ENCODE results near the gene NBAS.

DNA sequence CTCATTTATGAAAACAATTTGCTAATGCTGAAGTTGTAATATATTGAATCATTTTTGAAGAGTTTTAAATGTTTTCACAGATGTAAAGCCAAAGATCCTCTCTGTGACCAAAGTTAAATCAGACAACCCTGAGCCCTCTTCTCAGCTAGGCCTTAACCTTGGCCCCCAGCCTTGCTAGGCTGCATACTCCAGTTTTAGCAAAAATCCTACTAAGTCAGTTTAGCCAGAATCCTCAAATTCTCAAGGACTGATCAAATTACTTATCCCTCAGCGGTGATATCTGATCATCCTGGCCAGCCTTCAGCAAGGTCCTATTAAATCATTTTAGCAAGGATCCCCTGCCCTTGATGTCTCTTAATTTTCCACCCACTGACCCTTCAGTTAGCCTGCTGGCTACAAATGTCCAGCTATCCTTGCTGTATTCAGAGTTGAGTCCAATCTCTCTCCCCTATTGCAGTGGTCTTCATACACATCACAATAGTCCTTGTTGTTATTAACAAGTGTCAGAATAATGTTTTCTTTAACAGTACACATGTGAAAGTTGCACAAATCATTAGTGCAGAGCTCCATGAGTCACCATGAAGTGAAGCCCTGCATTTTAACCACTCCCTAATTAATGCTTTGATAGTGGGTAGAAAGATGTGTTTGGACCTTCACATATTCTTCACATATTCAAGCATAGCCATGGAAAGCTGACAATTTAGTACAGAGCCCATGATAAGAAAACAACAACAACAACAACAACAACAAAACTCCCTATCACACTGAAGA is 206.4 kb downstream of the NBAS start:
- TF ChIP-seq POLR2A (IDR thresholded peaks at IDR 0.05; ENCODE audit: low read depth, low read length): no peak
- TF ChIP-seq POLR2AphosphoS5 (IDR thresholded peaks at IDR 0.05; ENCODE audit: low read depth, low read length): no peak

Measured in GM12892 (cell line).